HUES6 (cell line): ENCODE data around the gene WAC.
"Not testable (repeated sequence)": the region's sequence is repeated elsewhere in the genome, so short reads cannot be mapped to it uniquely, and the experiment has no call there.

ENCODE experiments used
- H3K27ac ChIP-seq: 2 replicates; pipeline ENCODE4 v1.7.0; 2013; ENCODE audit warnings: low read depth, mild to moderate bottlenecking, low read length, inconsistent platforms
- H3K27me3 ChIP-seq: 2 replicates; pipeline ENCODE4 v1.6.1; 2013; ENCODE audit warnings: low read length; ENCODE audit not compliant: control insufficient read depth, insufficient read depth
- H3K36me3 ChIP-seq: 2 replicates; pipeline ENCODE4 v1.6.1; 2013; ENCODE audit warnings: low read length; ENCODE audit not compliant: control insufficient read depth, insufficient read depth
- H3K4me1 ChIP-seq: 2 replicates; pipeline ENCODE4 v1.6.1; 2013; ENCODE audit warnings: low read length; ENCODE audit not compliant: control insufficient read depth, insufficient read depth
- H3K4me3 ChIP-seq: 2 replicates; pipeline ENCODE4 v1.5.1; 2013; ENCODE audit warnings: low read depth, low read length
- H3K9ac ChIP-seq: one replicate; pipeline ENCODE4 v1.6.1; 2013; ENCODE audit warnings: mild to moderate bottlenecking, low read length
- H3K9me3 ChIP-seq: 2 replicates; pipeline ENCODE4 v1.6.1; 2013; ENCODE audit warnings: low read depth, low read length; ENCODE audit not compliant: control insufficient read depth, insufficient read depth

Gene WAC

GRCh38 chr10:28566458-28567015, 33.6 kb downstream of the WAC start:
- H3K27me3 ChIP-seq = no peaks in the 10 kb centered on the region
- H3K4me1 ChIP-seq = peaks cover 4% of the 10 kb centered on the region
- H3K9ac ChIP-seq = no peak overlapping the region
- no peak overlapping the region for H3K27ac ChIP-seq
- no peaks in the 10 kb centered on the region for H3K9me3 ChIP-seq
- no peak overlapping the region for H3K4me3 ChIP-seq
- H3K36me3 ChIP-seq = peaks cover 69% of the 10 kb centered on the region

GRCh38 chr10:28569506-28570159, 36.7 kb downstream of the WAC start:
- Histone ChIP-seq H3K36me3 (peaks cover 73% of the 10 kb centered on the region), H3K9ac (no peak overlapping the region), H3K4me1 (no peaks in the 10 kb centered on the region), H3K27me3 (no peaks in the 10 kb centered on the region), H3K9me3 (no peaks in the 10 kb centered on the region), H3K27ac (no peak overlapping the region), H3K4me3 (no peak overlapping the region)

- peaks cover 71% of the 10 kb centered on the region for H3K36me3 ChIP-seq
Measured at GRCh38 chr10:28570598-28570997, 37.7 kb downstream of the WAC start.

GRCh38 chr10:28571265-28571664, 38.3 kb downstream of the WAC start:
- peaks cover 68% of the 10 kb centered on the region for H3K36me3 ChIP-seq
- H3K9me3 ChIP-seq = no peaks in the 10 kb centered on the region
- no peaks in the 10 kb centered on the region for H3K27me3 ChIP-seq
- no peak overlapping the region for H3K9ac ChIP-seq
- H3K4me1 ChIP-seq = 0 out of 2 replicates have a peak, but pooled peaks cover 4% of the 10 kb centered on the region
- H3K4me3 ChIP-seq = no peak overlapping the region
- H3K27ac ChIP-seq = no peak overlapping the region

More at GRCh38 chr10:28570598-28570997, 37.7 kb downstream of the WAC start:
- no peaks in the 10 kb centered on the region for H3K9me3 ChIP-seq
- 0 out of 2 replicates have a peak, but pooled peaks cover 4% of the 10 kb centered on the region for H3K4me1 ChIP-seq
- no peaks in the 10 kb centered on the region for H3K27me3 ChIP-seq
- H3K9ac ChIP-seq = no peak overlapping the region
- no peak overlapping the region for H3K4me3 ChIP-seq
- no peak overlapping the region for H3K27ac ChIP-seq

GRCh38 chr10:28574214-28574613, 41.3 kb downstream of the WAC start:
- not testable (repeated sequence) for H3K9ac ChIP-seq, H3K9me3 ChIP-seq, H3K27me3 ChIP-seq, H3K4me3 ChIP-seq, H3K27ac ChIP-seq
- Histone ChIP-seq H3K4me1 (0 out of 2 replicates have a peak, but pooled peaks cover 13% of the 10 kb centered on the region), H3K36me3 (peaks cover 53% of the 10 kb centered on the region)

- 0 out of 2 replicates have a peak, but pooled peaks cover 17% of the 10 kb centered on the region for H3K4me1 ChIP-seq
- no peak overlapping the region for H3K27ac ChIP-seq
- H3K36me3 ChIP-seq = peaks cover 56% of the 10 kb centered on the region
- H3K4me3 ChIP-seq = no peak overlapping the region
- no peaks in the 10 kb centered on the region for H3K9me3 ChIP-seq
- no peak overlapping the region for H3K9ac ChIP-seq
- no peaks in the 10 kb centered on the region for H3K27me3 ChIP-seq
Measured at GRCh38 chr10:28575852-28576251, 42.9 kb downstream of the WAC start.

GRCh38 chr10:28577506-28577905, 44.6 kb downstream of the WAC start:
- H3K9ac ChIP-seq = no peak overlapping the region
- no peak overlapping the region for H3K4me3 ChIP-seq
- no peaks in the 10 kb centered on the region for H3K9me3 ChIP-seq
- H3K36me3 ChIP-seq = peaks cover 57% of the 10 kb centered on the region
- no peaks in the 10 kb centered on the region for H3K27me3 ChIP-seq
- H3K27ac ChIP-seq = no peak overlapping the region
- peaks cover 25% of the 10 kb centered on the region; the same call in 1 of the 2 replicates for H3K4me1 ChIP-seq

- H3K27me3 ChIP-seq = no peaks in the 10 kb centered on the region
- H3K36me3 ChIP-seq = peaks cover 59% of the 10 kb centered on the region
- no peak overlapping the region for H3K9ac ChIP-seq
- H3K9me3 ChIP-seq = no peaks in the 10 kb centered on the region
- no peak overlapping the region for H3K27ac ChIP-seq
- H3K4me1 ChIP-seq = peaks cover 25% of the 10 kb centered on the region; the same call in 1 of the 2 replicates
- no peak overlapping the region for H3K4me3 ChIP-seq
Measured at GRCh38 chr10:28578454-28578853, 45.5 kb downstream of the WAC start.

GRCh38 chr10:28580825-28581224, 47.9 kb downstream of the WAC start:
- Histone ChIP-seq H3K9me3 (no peaks in the 10 kb centered on the region), H3K27me3 (no peaks in the 10 kb centered on the region), H3K4me3 (no peak overlapping the region), H3K4me1 (peaks cover 30% of the 10 kb centered on the region; the same call in 1 of the 2 replicates), H3K27ac (no peak overlapping the region), H3K9ac (no peak overlapping the region), H3K36me3 (peaks cover 65% of the 10 kb centered on the region)

- no peak overlapping the region for H3K9ac ChIP-seq
- H3K36me3 ChIP-seq = peaks cover 75% of the 10 kb centered on the region
- H3K27ac ChIP-seq = no peak overlapping the region
Measured at GRCh38 chr10:28581916-28582315, 49.0 kb downstream of the WAC start.

GRCh38 chr10:28585076-28585475, 52.2 kb downstream of the WAC start:
- Histone ChIP-seq H3K9ac (no peak overlapping the region), H3K27ac (no peak overlapping the region), H3K4me3 (no peak overlapping the region), H3K4me1 (peaks cover 21% of the 10 kb centered on the region; the same call in 1 of the 2 replicates), H3K27me3 (no peaks in the 10 kb centered on the region), H3K36me3 (peaks cover 91% of the 10 kb centered on the region), H3K9me3 (no peaks in the 10 kb centered on the region)

More at GRCh38 chr10:28581916-28582315, 49.0 kb downstream of the WAC start:
- peaks cover 30% of the 10 kb centered on the region; the same call in 1 of the 2 replicates for H3K4me1 ChIP-seq
- H3K9me3 ChIP-seq = no peaks in the 10 kb centered on the region
- H3K27me3 ChIP-seq = no peaks in the 10 kb centered on the region
- H3K4me3 ChIP-seq = no peak overlapping the region
